ENCODE measurements around the gene DNMBP. TPM values are rescaled to one million over a fixed set of nuclear protein-coding genes. Genes with fewer than 3 reads are reported as not detected.
"Not testable (repeated sequence)": the region's sequence is repeated elsewhere in the genome, so short reads cannot be mapped to it uniquely, and the experiment has no call there.

DNMBP gene
- total RNA-seq, 1 donor from 2014 or later = 47.5 TPM

- H3K4me3 Mint-ChIP-seq (ENCODE audit: low read depth) = no peak overlapping the region
- DNase-seq (ENCODE audit: low spot score, unreplicated experiment) = no peak
- H3K36me3 Mint-ChIP-seq (ENCODE audit: insufficient read depth) = no peaks in the 10 kb centered on the region
- TF ChIP-seq, protein P1, sequence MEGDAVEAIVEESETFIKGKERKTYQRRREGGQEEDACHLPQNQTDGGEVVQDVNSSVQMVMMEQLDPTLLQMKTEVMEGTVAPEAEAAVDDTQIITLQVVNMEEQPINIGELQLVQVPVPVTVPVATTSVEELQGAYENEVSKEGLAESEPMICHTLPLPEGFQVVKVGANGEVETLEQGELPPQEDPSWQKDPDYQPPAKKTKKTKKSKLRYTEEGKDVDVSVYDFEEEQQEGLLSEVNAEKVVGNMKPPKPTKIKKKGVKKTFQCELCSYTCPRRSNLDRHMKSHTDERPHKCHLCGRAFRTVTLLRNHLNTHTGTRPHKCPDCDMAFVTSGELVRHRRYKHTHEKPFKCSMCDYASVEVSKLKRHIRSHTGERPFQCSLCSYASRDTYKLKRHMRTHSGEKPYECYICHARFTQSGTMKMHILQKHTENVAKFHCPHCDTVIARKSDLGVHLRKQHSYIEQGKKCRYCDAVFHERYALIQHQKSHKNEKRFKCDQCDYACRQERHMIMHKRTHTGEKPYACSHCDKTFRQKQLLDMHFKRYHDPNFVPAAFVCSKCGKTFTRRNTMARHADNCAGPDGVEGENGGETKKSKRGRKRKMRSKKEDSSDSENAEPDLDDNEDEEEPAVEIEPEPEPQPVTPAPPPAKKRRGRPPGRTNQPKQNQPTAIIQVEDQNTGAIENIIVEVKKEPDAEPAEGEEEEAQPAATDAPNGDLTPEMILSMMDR (IDR thresholded peaks at IDR 0.05; ENCODE audit: unreplicated experiment) = no peak
- peaks cover 12% of the 10 kb centered on the region for H3K4me1 Mint-ChIP-seq (ENCODE audit: low read depth)
- H3K27me3 Mint-ChIP-seq = no peaks in the 10 kb centered on the region
- H3K27ac Mint-ChIP-seq = no peak overlapping the region
- H3K9me3 Mint-ChIP-seq (ENCODE audit: low read depth) = peaks cover 3% of the 10 kb centered on the region
These were observed 14.9 kb downstream of the DNMBP start for GRCh38 chr10:99994801-99995200.

DNA sequence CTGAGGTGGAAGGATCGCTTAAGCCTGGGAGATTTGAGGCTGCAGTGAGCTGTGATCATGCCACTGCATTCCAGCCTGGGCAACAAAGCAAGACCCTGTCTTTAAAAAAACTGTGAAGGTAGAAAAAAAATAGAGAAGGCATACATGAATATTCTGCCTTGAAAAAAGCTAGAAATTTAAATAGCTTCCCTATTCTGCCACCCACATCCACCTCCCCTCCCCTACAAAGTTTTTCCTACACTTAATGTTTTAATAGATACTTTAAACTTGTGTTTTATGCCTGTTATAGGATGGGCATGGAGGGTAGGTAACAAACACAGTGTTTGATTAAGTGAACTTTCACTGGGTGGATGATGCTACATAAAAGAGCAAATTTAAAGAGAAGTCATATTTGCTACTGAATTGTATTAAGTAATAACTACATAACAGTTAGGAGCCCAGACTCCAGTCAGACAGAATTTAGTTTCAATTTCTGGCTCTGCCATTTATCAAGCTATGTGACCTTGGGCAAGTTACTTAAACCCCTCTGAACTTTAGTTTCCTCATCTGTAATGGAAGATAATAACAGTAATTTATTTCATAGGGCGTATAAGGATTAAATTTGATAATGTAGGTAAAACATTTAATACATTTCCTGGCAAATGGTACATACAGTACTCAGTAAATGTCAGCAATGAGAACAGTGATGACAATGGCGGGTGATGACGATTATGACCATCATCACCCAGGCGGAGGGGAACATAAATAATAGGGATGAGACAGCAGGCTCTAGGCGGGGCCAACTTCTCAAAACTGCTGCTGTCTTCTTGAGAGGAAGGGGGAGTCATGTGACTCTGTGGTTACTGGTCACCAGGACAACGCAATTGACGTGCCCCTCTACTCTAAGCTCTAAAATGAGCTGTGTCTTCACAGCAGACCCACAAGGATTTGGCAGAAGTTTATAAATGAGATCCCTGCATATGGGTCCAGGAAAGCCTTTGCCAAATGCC, 15.8 kb downstream of the DNMBP start:
- DNase-seq (ENCODE audit: low spot score, unreplicated experiment) = no peak
- no peaks in the 10 kb centered on the region for H3K27me3 Mint-ChIP-seq
- TF ChIP-seq, protein P1 (IDR thresholded peaks at IDR 0.05; ENCODE audit: unreplicated experiment) = no peak
- peaks cover 12% of the 10 kb centered on the region for H3K4me1 Mint-ChIP-seq (ENCODE audit: low read depth)
- H3K9me3 Mint-ChIP-seq (ENCODE audit: low read depth) = peaks cover 3% of the 10 kb centered on the region
- no peak overlapping the region for H3K4me3 Mint-ChIP-seq (ENCODE audit: low read depth)
- H3K36me3 Mint-ChIP-seq (ENCODE audit: insufficient read depth) = no peaks in the 10 kb centered on the region
- no peak overlapping the region for H3K27ac Mint-ChIP-seq

- H3K4me3 Mint-ChIP-seq (ENCODE audit: low read depth); H3K27ac Mint-ChIP-seq; H3K36me3 Mint-ChIP-seq (ENCODE audit: insufficient read depth); H3K9me3 Mint-ChIP-seq (ENCODE audit: low read depth); H3K4me1 Mint-ChIP-seq (ENCODE audit: low read depth); DNase-seq (ENCODE audit: low spot score, unreplicated experiment); H3K27me3 Mint-ChIP-seq: not testable (repeated sequence)
These were observed 24.1 kb downstream of the DNMBP start for GRCh38 chr10:99985637-99986036.

- H3K27ac Mint-ChIP-seq = no peak overlapping the region
- TF ChIP-seq, protein P1 (IDR thresholded peaks at IDR 0.05; ENCODE audit: unreplicated experiment) = no peak
- DNase-seq (ENCODE audit: low spot score, unreplicated experiment) = no peak
- no peaks in the 10 kb centered on the region for H3K9me3 Mint-ChIP-seq (ENCODE audit: low read depth)
- H3K27me3 Mint-ChIP-seq = no peaks in the 10 kb centered on the region
- H3K4me1 Mint-ChIP-seq (ENCODE audit: low read depth) = peaks cover 6% of the 10 kb centered on the region
- no peaks in the 10 kb centered on the region for H3K36me3 Mint-ChIP-seq (ENCODE audit: insufficient read depth)
- H3K4me3 Mint-ChIP-seq (ENCODE audit: low read depth) = no peak overlapping the region
These were observed 25.3 kb downstream of the DNMBP start for GRCh38 chr10:99984211-99985034.

GRCh38 chr10:99983280-99983988, 26.3 kb downstream of the DNMBP start:
- Mint-ChIP-seq H3K9me3 (ENCODE audit: low read depth) (no peaks in the 10 kb centered on the region), H3K27ac (no peak overlapping the region), H3K4me3 (ENCODE audit: low read depth) (no peak overlapping the region), H3K4me1 (ENCODE audit: low read depth) (peaks cover 8% of the 10 kb centered on the region), H3K36me3 (ENCODE audit: insufficient read depth) (no peaks in the 10 kb centered on the region), H3K27me3 (no peaks in the 10 kb centered on the region)
- TF ChIP-seq, protein P1 (IDR thresholded peaks at IDR 0.05; ENCODE audit: unreplicated experiment) = no peak
- DNase-seq (ENCODE audit: low spot score, unreplicated experiment) = no peak

Data from progenitor cell of endocrine pancreas (in vitro differentiated cells).